HCT116 (cell line): ENCODE results near the gene GREB1L.

Experiments
- SRF ChIP-seq: IDR thresholded peaks from 2 replicates; pipeline ENCODE4 v1.6.1; 2012; ENCODE audit warnings: low read depth
- ZFX ChIP-seq: fragments of 450-650 bp; IDR thresholded peaks from 2 replicates; pipeline ENCODE4 v1.6.1; 2017

DNA sequence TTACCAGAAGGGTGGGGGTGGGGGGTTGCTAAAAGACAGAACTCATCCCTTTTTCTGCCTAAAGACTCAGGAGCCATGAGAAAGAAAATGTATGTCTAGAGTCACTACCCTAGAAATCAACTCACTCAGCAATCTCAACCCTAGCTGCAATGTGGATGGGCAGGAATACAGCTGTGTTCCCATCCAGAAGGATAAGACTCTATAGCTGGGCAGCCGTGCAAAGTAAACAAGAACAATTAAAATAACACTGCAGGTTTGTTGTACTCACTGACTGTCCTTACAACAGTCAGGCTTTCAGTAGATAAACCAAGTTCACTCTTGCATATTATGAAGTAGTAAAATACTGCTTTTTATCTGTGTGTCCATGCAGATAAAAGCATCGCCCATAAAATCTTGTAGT is 284.4 kb downstream of the GREB1L start:
- TF ChIP-seq ZFX (no peak), SRF (no peak)
